IMR-90 (cell line): Measurements from ENCODE around the gene NOP10. TPM values are rescaled to one million over a fixed set of nuclear protein-coding genes. Genes with fewer than 3 reads are reported as not detected.

Experiments
- ATAC-seq: fragments of 200-7000 bp; cut with Tn5 transposase; 2 replicates; pipeline ENCODE4 v1.9.1; 2020; ENCODE audit warnings: low read depth, mild to moderate bottlenecking, moderate library complexity
- BruUV-seq: library from RNA; stranded (reverse); fragments of 400-500 nt; replicated peaks from 2 replicates; lab custom pipeline; 2021; lab: Mats Ljungman, UMichigan
- CTCF ChIA-PET: fragments of 300-600 bp; formaldehyde crosslinking; extraction: SDS; loops from one replicate; lab custom pipeline; 2021; ENCODE audit warnings: antibody characterized with exemption; lab: Yijun Ruan, JAX
- POLR2A ChIA-PET: fragments of 300-600 bp; sonication (Branson Sonifier 250); formaldehyde crosslinking; loops from one replicate; lab custom pipeline; 2022; ENCODE audit warnings: antibody characterized with exemption; ENCODE audit not compliant: unreplicated experiment; lab: Charles Lee
- DNase-seq: peaks from one replicate; pipeline ENCODE4 v3.0.0; 2013
- H2AFZ ChIP-seq: replicated peaks from 2 replicates; pipeline ENCODE3; 2013; ENCODE audit warnings: low read length, mild to moderate bottlenecking; ENCODE audit not compliant: poor library complexity
- H2AK5ac ChIP-seq: 2 replicates; pipeline ENCODE4 v1.6.1; 2013; ENCODE audit warnings: low read depth, low read length, inconsistent platforms
- H2AK9ac ChIP-seq: replicated peaks from 2 replicates; pipeline ENCODE3; 2013; ENCODE audit warnings: mild to moderate bottlenecking, low read depth, low read length, moderate library complexity; ENCODE audit not compliant: poor library complexity
- H2BK120ac ChIP-seq: 2 replicates; pipeline ENCODE4 v1.6.1; 2013; ENCODE audit warnings: low read depth, low read length, inconsistent platforms
- H2BK15ac ChIP-seq: 3 replicates; pipeline ENCODE4 v1.6.1; 2013; ENCODE audit warnings: low read depth, low read length, inconsistent platforms
- H2BK20ac ChIP-seq: 2 replicates; pipeline ENCODE4 v1.6.1; 2013; ENCODE audit warnings: low read depth, mild to moderate bottlenecking, inconsistent platforms, low read length, moderate library complexity
- H2BK5ac ChIP-seq: 2 replicates; pipeline ENCODE4 v1.6.1; 2013; ENCODE audit warnings: mild to moderate bottlenecking, low read depth, low read length, inconsistent platforms; ENCODE audit not compliant: poor library complexity, severe bottlenecking
- H3K14ac ChIP-seq: replicated peaks from 2 replicates; pipeline ENCODE4 v1.6.1; 2013; ENCODE audit warnings: low read depth, low read length, inconsistent platforms
- H3K18ac ChIP-seq: 2 replicates; pipeline ENCODE4 v1.6.1; 2013; ENCODE audit warnings: low read depth, low read length, control low read depth
- H3K23ac ChIP-seq: 2 replicates; pipeline ENCODE4 v1.6.1; 2013; ENCODE audit warnings: low read depth, low read length, inconsistent platforms
- H3K27ac ChIP-seq: 2 replicates; pipeline ENCODE4 v1.5.1; 2013; ENCODE audit warnings: mild to moderate bottlenecking, control low read depth, low read length; ENCODE audit not compliant: insufficient read depth
- H3K27me3 ChIP-seq: 2 replicates; pipeline ENCODE4 v1.6.1; 2013; ENCODE audit warnings: low read length; ENCODE audit not compliant: control insufficient read depth, insufficient read depth
- H3K36me3 ChIP-seq: 2 replicates; pipeline ENCODE4 v1.6.1; 2013; ENCODE audit warnings: low read length, mixed read lengths; ENCODE audit not compliant: control insufficient read depth, insufficient read depth
- H3K4ac ChIP-seq: 2 replicates; pipeline ENCODE4 v1.6.1; 2013; ENCODE audit warnings: low read depth, low read length, inconsistent platforms
- H3K4me1 ChIP-seq: 2 replicates; pipeline ENCODE4 v1.6.1; 2013; ENCODE audit warnings: low read length, mixed read lengths; ENCODE audit not compliant: control insufficient read depth, insufficient read depth
- H3K4me2 ChIP-seq: 2 replicates; pipeline ENCODE4 v1.6.1; 2013; ENCODE audit warnings: low read depth, mild to moderate bottlenecking, control low read depth, low read length, moderate library complexity
- H3K4me3 ChIP-seq: 2 replicates; pipeline ENCODE4 v1.5.1; 2013; ENCODE audit warnings: low read depth, mild to moderate bottlenecking, control low read depth, low read length, moderate library complexity; ENCODE audit not compliant: insufficient read depth
- H3K56ac ChIP-seq: 2 replicates; pipeline ENCODE4 v1.6.1; 2013; ENCODE audit warnings: low read length, inconsistent platforms; ENCODE audit not compliant: insufficient read depth; ENCODE audit errors: extremely low read depth
- H3K79me1 ChIP-seq, 2 experiments: 2 replicates each; pipeline ENCODE4 v1.6.1; 2013; ENCODE audit warnings: low read length in 2 of 2, inconsistent platforms in 1 of 2, low read depth in 1 of 2
- H3K9ac ChIP-seq: 2 replicates; pipeline ENCODE4 v1.6.1; 2013; ENCODE audit warnings: low read depth, low read length, control low read depth
- H3K9me1 ChIP-seq: 2 replicates; pipeline ENCODE4 v1.6.1; 2013; ENCODE audit warnings: low read length, inconsistent platforms; ENCODE audit not compliant: insufficient read depth
- H3K9me3 ChIP-seq: 2 replicates; pipeline ENCODE4 v1.6.1; 2013; ENCODE audit warnings: low read length; ENCODE audit not compliant: control insufficient read depth, insufficient read depth
- H4K20me1 ChIP-seq: 2 replicates; pipeline ENCODE4 v1.6.1; 2013; ENCODE audit warnings: low read length, inconsistent platforms; ENCODE audit not compliant: insufficient read depth
- H4K5ac ChIP-seq: 2 replicates; pipeline ENCODE4 v1.6.1; 2013; ENCODE audit warnings: mild to moderate bottlenecking, low read depth, low read length, control low read depth
- H4K8ac ChIP-seq, 2 experiments: 2 replicates each; pipeline ENCODE4 v1.6.1; 2013; ENCODE audit warnings: low read depth in 2 of 2, low read length in 2 of 2, control low read depth in 1 of 2, inconsistent platforms in 1 of 2
- H4K91ac ChIP-seq: 2 replicates; pipeline ENCODE4 v1.6.1; 2013; ENCODE audit warnings: low read depth, low read length, inconsistent platforms; ENCODE audit not compliant: insufficient read depth
- SMC3 ChIP-seq: fragments of 150-350 bp; IDR thresholded peaks from 2 replicates; pipeline ENCODE4 v1.6.1; 2016; ENCODE audit warnings: low read depth, mild to moderate bottlenecking, antibody characterized with exemption, low read length, moderate library complexity
- dilution Hi-C: fragments of 300-500 bp; cut with HindIII; formaldehyde crosslinking; loops from one replicate; pipeline ENCODE4 v1.14.3; 2018; ENCODE audit warnings: low sequenced_read_pairs; ENCODE audit not compliant: unreplicated experiment
- in situ Hi-C: fragments of 300-500 bp; cut with MboI; formaldehyde crosslinking; loops from 3 replicates; pipeline ENCODE4 v1.14.3; 2019; ENCODE audit warnings: low sequenced_read_pairs, inconsistent platforms, mixed read lengths
- intact Hi-C: fragments of 100-400 bp; cut with micrococcal nuclease; formaldehyde crosslinking; loops from 2 replicates; pipeline ENCODE4 v1.10.0; 2022
- polyA plus RNA-seq, 3 experiments: library from polyadenylated mRNA; depleted of rRNA; stranded (reverse); fragments of >200 nt; gene quantifications; 2 replicates each; pipeline ENCODE4 v1.2.3, GENCODE V29; 2012; ENCODE audit warnings: low replicate concordance in 1 of 3
- total RNA-seq: library from RNA; depleted of rRNA; stranded (reverse); fragments of >200 nt; gene quantifications from 2 replicates; pipeline ENCODE4 v1.2.3, GENCODE V29; 2012

The NOP10 gene
- total and polyA plus RNA-seq, 2 of the 4 experiments (the other 2 are of a cell fraction): 141 to 468 TPM

DNA sequence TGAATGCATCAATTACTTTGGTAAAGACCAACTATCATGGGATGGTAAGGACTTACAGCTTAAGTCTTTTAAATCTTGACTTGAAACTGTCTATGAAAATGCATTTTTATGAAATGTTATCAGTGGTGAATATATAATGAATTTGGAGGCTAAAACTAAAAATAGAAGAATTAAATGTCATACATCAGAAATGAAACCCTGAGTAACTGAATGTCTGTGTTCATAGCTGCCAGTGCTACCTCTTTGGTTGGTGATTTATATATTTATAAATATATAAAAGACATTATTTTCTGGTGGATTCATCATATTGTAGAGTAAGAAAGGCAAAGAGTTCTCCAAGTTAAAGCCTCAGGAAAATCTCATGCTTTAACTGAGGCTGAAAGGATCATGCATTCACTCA lies 17.6 kb downstream of the NOP10 start:
- Histone ChIP-seq H2BK20ac (no peak overlapping the region), H4K5ac (no peak overlapping the region), H4K20me1 (no peaks in the 10 kb centered on the region), H2BK15ac (no peak overlapping the region), H3K56ac (no peak overlapping the region), H3K4me1 (no peaks in the 10 kb centered on the region), H3K27me3 (no peaks in the 10 kb centered on the region), H3K79me1 (0 out of 4 replicates have a peak, but pooled peaks cover 0 to 6% of the 10 kb centered on the region in 2 experiments), H2AK5ac (no peak overlapping the region), H3K9ac (no peak overlapping the region), H3K18ac (no peak overlapping the region), H2AK9ac (no peak overlapping the region), H3K4me3 (no peak overlapping the region), H3K4me2 (no peak overlapping the region), H3K4ac (no peak overlapping the region), H4K8ac (no peak overlapping the region), H4K91ac (no peak overlapping the region), H3K27ac (no peak overlapping the region), H3K9me1 (no peaks in the 10 kb centered on the region), H2BK120ac (no peak overlapping the region), H2AFZ (no peak overlapping the region), H2BK5ac (no peak overlapping the region), H3K23ac (no peak overlapping the region), H3K14ac (no peak overlapping the region), H3K36me3 (no peaks in the 10 kb centered on the region), H3K9me3 (no peaks in the 10 kb centered on the region)
- intact Hi-C loops: no loop called here
- no TSS peak for BruUV-seq
- ChIA-PET POLR2A (interaction anchor here (0.7 kb wide), 1 partner anchor 8 kb away, joined by 4 read pairs; no protein-coding TSS in a partner anchor), CTCF (no interaction called here)
- in situ Hi-C loops: no loop called here
- DNase-seq (no peak), ATAC-seq (no peak)
- no peak for TF ChIP-seq SMC3
- dilution Hi-C loops: no loop called here
